GM10266 (cell line): ENCODE data around the gene GRK1.

ENCODE experiments used
- DNase-seq: peaks from one replicate; pipeline ENCODE4 v3.0.0; 2012; ENCODE audit errors: extremely low spot score
- CTCF ChIP-seq: IDR thresholded peaks from 2 replicates; pipeline ENCODE4 v1.5.1; 2012; ENCODE audit warnings: mild to moderate bottlenecking, low read depth; ENCODE audit not compliant: control insufficient read depth, insufficient read depth; ENCODE audit errors: missing control alignments

GRK1 gene

DNA sequence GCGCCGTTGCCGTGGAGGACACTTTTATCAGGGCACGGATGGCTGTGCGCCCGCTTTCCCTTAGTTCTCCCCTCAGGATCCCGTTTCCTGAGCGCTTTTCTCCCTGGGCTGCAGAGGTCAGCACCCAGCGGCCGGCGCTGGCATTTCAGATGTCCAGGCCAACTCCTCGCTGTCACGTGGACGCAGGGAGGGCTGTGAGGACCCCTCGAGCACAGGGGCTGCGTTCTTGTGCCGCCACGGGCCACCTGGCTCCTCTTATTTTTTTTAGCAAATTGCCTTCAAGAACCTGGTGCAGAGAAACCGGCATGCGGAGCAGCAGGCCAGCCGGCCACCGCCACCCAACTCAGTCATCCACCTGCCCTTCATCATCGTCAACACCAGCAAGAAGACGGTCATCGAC lies 31.3 kb upstream of the GRK1 start:
- no peak for DNase-seq
- TF ChIP-seq CTCF: no peak

- no peak for TF ChIP-seq CTCF
- no peak for DNase-seq
Observed at GRCh38 chr13:113636266-113636963, 30.6 kb upstream of the GRK1 start.

DNA sequence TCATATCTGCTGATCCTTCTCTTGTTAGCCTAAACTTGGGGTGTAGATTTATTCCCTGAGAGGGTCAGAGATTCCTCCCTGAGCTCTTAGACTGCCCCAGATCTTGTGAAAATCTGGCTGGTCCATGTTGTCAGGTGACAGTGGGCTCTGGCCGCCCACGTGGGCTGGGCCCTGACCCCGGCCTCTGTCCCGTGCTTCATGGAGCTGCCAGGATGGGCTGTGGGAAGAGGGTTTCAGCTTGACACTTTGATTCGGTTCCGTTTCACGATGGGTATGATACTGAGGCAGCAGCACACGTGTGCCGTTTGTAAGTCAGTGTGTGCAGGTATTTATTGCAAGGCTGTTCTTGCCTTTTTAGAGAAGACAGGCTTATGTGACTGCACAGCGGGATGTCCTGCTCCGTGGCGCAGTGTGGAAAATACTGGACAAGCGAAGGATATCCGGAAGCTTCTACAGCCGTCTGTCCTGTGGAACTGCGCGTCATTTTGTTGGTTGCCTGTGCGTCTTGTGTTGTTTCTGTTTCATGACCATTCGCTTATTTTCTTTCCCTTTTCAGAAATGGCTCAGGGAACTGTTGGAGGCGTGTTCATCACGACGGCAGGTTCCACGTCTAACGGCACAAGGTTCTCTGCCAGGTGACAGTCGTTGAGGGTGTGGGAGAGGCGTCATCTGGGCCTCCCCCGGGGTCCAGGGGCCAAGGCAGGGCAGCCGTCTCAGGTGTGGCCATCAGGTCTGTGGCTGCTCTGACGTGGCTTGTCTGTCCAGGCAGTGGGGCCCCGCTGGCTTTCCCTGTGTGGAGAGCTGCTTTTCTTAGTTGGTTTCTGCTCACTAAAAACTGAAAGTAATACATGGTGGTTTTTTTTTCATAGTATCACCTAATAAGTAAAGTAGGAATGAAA lies 29.5 kb upstream of the GRK1 start:
- TF ChIP-seq CTCF: no peak
- no peak for DNase-seq

- no peak for TF ChIP-seq CTCF
Observed at GRCh38 chr13:113638173-113638746, 28.8 kb upstream of the GRK1 start.

DNA sequence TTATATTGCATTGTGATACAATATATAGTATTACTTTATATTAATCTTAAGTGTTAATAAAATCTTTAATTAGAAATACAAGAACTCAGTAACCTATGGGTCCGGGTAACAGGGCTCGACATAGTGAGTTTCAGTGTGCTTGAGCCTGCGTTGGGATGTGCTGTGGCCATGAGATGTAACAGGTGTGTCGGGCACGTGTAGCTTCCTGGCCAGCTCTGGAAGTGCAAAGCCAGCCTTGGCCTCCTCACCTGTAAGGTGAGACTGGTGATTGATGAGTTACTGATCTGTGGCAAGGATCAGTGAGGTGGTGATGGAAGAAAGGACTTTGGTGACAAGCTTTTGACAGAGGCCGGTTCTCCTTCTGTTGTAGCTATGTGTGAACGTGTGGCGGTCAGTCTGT lies 28.2 kb upstream of the GRK1 start:
- TF ChIP-seq CTCF: no peak
- no peak for DNase-seq

More at GRCh38 chr13:113638173-113638746, 28.8 kb upstream of the GRK1 start:
- DNase-seq: no peak

- no peak for DNase-seq
- TF ChIP-seq CTCF: no peak
Observed at GRCh38 chr13:113639616-113640262, 27.3 kb upstream of the GRK1 start.

GRCh38 chr13:113641426-113641825 lies 25.6 kb upstream of the GRK1 start:
- DNase-seq: no peak
- no peak for TF ChIP-seq CTCF
